ENCODE measurements around the gene RCAN2.
A peak's percentile ranks its signal among the peaks of the same experiment; 100 is the strongest.

Gene RCAN2

GRCh38 chr6:46254946-46255345 lies 236.3 kb downstream of the RCAN2 start:
- no peak for DNase-seq (ENCODE audit: low spot score)

GRCh38 chr6:46254331-46254730 lies 236.9 kb downstream of the RCAN2 start:
- DNase-seq (ENCODE audit: low spot score), result peak; percentile 29

DNA sequence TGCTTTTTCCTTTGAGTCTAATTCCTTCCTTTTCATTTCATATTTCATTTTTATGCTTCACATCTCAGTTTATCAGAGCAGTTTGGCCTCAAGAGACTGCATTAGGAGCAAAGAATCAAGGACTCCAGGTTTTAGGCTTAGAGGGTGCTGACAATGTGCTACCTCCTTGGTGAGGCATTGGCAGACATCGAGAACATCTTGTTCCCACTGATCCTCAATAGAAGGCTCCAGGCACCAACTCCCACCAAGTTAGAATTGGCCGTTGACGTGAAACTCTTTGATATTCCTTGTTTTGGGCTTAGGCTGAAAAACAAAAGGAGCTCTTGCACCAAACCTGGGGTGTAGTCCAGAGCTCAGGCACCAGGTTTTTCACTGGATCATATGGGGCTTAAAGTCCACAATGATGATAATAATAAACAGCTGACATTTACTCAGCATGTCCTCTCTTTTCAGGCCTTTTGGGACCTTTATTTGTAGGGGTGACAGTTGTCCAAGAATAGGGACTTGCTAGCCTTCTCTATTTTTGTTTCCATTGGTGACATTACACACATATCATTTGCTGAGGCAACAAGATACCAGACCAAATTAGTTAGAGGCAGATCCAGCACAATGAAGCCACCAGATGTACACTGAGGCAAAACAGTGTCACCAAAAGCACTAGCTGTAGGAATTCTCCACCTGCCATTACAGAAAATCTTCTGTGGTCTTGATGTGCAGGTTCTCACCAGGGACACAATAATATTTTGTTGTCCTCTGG lies 239.5 kb downstream of the RCAN2 start:
- no peak for DNase-seq (ENCODE audit: low spot score)

- no peak for DNase-seq (ENCODE audit: low spot score)
These were observed 243.1 kb downstream of the RCAN2 start for GRCh38 chr6:46248143-46248542.

GRCh38 chr6:46246727-46247126 lies 244.5 kb downstream of the RCAN2 start:
- DNase-seq (ENCODE audit: low spot score), result no peak

DNA sequence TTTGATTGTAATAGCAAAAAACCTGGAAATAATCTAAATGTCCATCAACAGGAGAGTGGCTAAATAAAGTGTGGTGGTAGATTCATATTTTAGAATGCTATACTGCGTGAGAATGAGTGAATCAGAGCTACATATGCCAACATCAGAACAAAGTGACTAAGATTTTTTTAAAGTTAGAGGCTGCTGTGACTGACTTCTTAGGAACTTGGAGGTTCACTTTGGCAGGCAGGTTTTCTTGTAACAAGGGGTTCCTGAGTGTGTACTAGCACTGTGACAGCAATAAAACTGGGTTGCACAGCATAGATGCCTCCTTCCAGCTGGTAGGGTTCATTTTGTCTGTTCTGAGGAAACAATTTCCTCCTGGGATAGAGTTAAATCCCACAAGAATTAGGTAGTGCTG lies 245.2 kb downstream of the RCAN2 start:
- DNase-seq (ENCODE audit: low spot score), result no peak

GRCh38 chr6:46244670-46245069 lies 246.6 kb downstream of the RCAN2 start:
- no peak for DNase-seq (ENCODE audit: low spot score)

DNA sequence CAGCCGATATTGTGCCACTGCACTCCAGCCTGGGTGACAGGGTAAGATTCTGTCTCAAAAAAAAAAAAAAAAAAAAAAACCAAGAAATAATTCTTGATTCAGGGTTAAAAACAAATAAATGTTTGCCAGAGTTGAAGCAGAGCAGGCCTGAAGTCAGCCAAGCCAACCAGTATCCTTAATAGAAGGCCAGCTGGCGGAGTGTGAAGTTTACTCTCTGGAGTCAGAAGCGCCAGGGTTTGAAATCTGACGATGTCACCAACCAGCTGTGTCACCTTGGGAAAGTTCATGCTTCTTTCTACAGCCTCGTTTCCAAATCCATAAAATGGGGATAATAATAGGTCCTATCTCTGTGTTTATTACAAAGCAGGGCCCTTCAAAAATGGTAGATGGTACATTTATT lies 247.5 kb downstream of the RCAN2 start:
- no peak for DNase-seq (ENCODE audit: low spot score)

DNA sequence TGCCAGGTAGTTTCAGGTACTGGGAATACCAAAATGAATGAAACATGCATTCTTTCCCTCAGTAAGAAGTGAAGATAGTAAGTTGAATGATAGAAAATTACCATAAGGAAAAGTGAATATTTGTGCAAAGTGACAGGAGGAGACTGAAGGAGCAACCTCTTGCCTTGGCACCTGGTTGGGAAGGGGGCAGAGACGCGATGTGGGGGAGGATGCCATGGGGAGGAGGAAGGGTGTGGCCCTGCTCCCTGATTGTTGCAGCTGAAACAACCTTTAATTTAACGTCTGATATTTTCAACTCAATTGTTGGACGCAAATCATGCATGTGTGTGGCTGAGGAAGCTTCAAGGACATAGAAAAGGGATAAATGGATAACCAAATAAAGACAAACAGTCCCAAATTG lies 248.3 kb downstream of the RCAN2 start:
- no peak for DNase-seq (ENCODE audit: low spot score)

DNA sequence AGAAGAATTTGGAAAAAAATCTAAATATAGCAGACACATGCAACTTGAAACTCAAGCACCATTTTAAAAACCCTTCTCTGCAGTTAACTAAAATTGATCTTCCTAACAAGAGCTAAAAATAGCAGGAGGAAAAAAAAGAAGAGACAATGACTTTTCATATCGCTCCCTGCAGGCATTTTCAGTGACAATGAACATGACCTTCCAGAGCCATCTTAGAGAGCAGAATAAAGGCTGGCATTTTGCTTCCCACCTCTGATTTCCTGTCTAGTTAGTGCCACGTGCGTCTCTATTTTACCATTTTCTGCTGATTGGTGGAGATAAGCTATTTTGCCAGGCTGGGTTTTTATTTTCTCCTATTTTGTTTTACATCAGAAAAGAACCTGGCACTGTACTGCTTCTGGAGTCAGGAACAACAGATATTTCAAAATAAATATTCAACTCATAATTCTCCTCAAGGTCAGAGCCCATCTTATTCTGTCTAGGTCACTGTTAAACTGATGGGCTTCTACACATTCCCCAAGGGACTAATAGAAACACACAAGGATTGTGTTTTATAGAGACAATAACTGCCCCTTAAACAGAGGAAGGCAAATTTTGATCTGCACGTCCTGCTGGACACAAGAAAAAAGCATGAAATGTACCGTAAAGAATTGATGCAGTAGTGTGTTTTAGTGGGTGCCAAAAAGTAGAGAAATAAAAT lies 250.2 kb downstream of the RCAN2 start:
- DNase-seq (ENCODE audit: low spot score), result no peak

DNA sequence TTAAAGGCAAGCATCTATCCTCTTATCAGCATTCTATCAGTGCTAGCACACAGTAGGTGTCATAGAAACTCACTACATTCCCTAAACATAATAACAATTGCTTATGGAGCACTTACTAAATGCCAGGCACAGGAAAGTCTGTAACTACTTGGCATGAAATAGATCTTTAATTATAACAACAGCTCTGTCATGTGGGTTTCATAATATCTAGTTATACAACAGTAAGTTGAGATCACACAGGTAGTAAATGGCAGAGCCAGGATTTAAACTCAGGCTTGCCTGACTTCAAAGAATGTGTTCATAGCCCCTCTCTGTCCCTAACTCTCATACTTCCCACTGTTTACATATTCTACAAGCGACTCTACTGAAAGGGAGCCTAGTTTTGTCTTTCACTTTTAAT lies 254.5 kb downstream of the RCAN2 start:
- no peak for DNase-seq (ENCODE audit: low spot score)

GRCh38 chr6:46235242-46235641 lies 256.0 kb downstream of the RCAN2 start:
- no peak for DNase-seq (ENCODE audit: low spot score)

- DNase-seq (ENCODE audit: low spot score), result no peak
These were observed 256.5 kb downstream of the RCAN2 start for GRCh38 chr6:46234700-46235099.

DNA sequence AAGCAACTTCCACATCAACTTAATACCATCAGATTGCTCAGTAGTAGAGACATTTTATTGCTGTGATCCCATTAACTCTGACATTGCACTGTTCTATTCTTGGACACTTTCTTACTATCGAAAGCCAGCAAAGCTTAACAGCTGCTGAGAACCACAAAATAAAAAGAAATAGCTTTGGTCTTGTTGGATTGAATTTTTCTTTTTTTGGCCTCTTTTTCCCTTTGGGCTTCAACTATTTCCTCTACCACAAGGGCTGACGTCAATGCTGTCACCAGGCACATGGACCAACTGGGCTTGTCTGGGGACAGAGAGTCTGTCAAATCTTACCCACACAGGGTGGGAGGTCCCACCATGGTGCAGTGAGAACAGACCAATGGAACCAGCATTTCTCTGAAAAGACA lies 257.1 kb downstream of the RCAN2 start:
- no peak for DNase-seq (ENCODE audit: low spot score)

- no peak for DNase-seq (ENCODE audit: low spot score)
These were observed 258.1 kb downstream of the RCAN2 start for GRCh38 chr6:46233129-46233528.

GRCh38 chr6:46222286-46222685 lies 269.0 kb downstream of the RCAN2 start:
- DNase-seq (ENCODE audit: low spot score), result no peak

DNA sequence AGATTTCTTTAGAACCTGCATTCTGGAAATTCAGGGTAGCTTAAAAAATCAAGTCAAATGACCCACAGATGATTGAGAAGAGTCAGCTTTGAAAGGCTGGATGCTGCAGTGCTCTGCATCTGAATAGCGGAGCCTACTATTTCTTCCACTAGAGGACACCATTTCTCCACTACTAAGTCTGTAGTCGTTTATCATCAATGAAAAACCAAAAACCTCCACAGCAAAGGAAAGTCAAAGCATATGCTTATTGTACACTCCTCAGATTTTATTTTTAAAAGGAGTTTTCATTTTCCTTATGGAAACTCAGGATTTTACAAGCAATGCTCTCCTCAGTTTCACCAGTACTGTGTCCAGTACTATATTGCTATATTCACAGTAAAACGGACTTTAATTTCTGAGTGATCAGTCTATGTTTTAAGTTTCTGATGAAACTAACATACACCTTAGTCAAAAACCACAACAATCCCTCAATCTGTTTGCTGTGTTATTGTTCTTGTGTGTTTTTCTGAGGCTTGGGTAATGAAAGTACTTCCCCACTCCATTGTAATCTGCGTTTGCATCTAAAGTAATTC lies 269.9 kb downstream of the RCAN2 start:
- peak; percentile 69 for DNase-seq (ENCODE audit: low spot score)

DNA sequence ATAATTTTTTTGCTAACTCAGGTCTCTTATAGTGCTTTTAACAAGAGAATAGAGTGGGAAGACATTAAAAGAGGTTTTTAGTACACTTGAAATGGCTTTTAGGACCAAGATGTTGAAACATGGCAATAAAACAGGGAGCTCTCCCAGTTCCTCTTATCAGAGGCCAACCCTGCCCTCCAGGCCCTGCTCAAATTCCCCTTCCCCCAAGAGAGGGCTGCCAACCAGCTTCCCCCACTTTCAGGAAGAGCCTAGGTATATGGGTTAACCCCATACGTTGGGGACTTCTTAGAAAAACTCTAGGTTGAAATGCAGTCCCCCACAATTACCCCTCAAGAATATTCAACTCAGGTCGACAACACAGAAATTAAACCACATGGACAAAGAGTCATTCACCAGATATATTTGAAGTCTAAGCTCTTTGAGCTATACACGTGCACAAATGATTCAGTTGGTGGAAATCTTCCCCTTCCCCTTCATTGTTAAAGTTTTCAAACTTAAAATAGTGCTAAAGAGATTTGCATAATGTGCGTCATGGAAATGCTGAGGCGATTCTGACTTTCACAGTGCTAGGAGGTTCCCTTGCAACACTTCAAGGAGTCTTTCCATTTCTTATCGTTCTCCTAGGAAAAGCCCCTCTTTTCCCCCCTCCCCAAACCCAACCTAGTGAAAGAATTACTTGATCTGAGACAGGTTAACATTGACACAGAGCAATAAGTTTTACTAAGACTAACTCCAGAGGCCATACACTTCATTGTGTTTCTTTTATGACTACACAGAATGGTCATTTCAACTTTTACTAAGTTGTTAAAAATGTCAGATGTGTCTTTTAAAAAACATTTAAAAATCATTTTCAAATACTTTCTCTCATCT lies 270.7 kb downstream of the RCAN2 start:
- DNase-seq (ENCODE audit: low spot score), result no peak

- DNase-seq (ENCODE audit: low spot score), result no peak
These were observed 271.6 kb downstream of the RCAN2 start for GRCh38 chr6:46219661-46220060.

- DNase-seq (ENCODE audit: low spot score), result no peak
These were observed 272.8 kb downstream of the RCAN2 start for GRCh38 chr6:46218457-46218856.

GRCh38 chr6:46217671-46218131 lies 273.5 kb downstream of the RCAN2 start:
- DNase-seq (ENCODE audit: low spot score), result no peak

GRCh38 chr6:46216879-46217278 lies 274.4 kb downstream of the RCAN2 start:
- DNase-seq (ENCODE audit: low spot score), result no peak
